Heart right ventricle (tissue), 16 donors: ENCODE results near the gene IARS1. TPM values are rescaled to one million over a fixed set of nuclear protein-coding genes. Genes with fewer than 3 reads are reported as not detected.

Source experiments
- ATAC-seq, 8 donors: fragments of 200-7000 bp; cut with Tn5 transposase; one replicate each; pipeline ENCODE4 v1.9.1; 2020; ENCODE audit warnings: mild to moderate bottlenecking in 8 of 8, moderate library complexity in 8 of 8, moderate number of reproducible peaks in 1 of 8
- DNase-seq, 2 donors: peaks; one replicate each; pipeline ENCODE4 v3.0.0-alpha.2; 2020
- H3K27ac ChIP-seq, 10 donors: fragments of 200-600 bp; sonication (generic) in 2 of 10; one replicate each; pipeline versions ENCODE4 v1.5.0 to v1.8.0; 2020 to 2022; ENCODE audit warnings: mild to moderate bottlenecking in 3 of 10
- H3K27me3 ChIP-seq, 7 donors: fragments of 200-600 bp; one replicate each; pipeline ENCODE4 v1.8.0; 2021 to 2022; ENCODE audit warnings: mild to moderate bottlenecking in 2 of 7
- H3K36me3 ChIP-seq, 9 donors: fragments of 200-600 bp; sonication (generic) in 1 of 9; one replicate each; pipeline versions ENCODE4 v1.5.0 to v1.8.0; 2020 to 2022; ENCODE audit warnings: mild to moderate bottlenecking in 2 of 9
- H3K4me1 ChIP-seq, 9 donors: fragments of 200-600 bp; sonication (generic) in 1 of 9; one replicate each; pipeline versions ENCODE4 v1.5.0 to v1.8.0; 2020 to 2022; ENCODE audit warnings: mild to moderate bottlenecking in 4 of 9
- H3K4me3 ChIP-seq, 10 donors: fragments of 200-600 bp; sonication (generic) in 2 of 10; one replicate each; pipeline versions ENCODE4 v1.5.0 to v1.8.0; 2020 to 2022; ENCODE audit warnings: mild to moderate bottlenecking in 7 of 10, moderate library complexity in 2 of 10
- H3K9me3 ChIP-seq, 11 donors: fragments of 200-600 bp in 10 of 11; sonication (generic) in 2 of 11; one replicate each; pipeline versions ENCODE4 v1.5.0 to v1.8.0; 2013 to 2022; ENCODE audit warnings: mild to moderate bottlenecking in 2 of 11, control low read depth in 1 of 11, moderate library complexity in 1 of 11
- WGBS, 2 donors: extraction: QIAGEN DNeasy Blood & Tissue Kit; methylation state at CpG; one replicate each; pipeline ENCODE4 v1.1.7; 2013; ENCODE audit warnings: inconsistent platforms in 1 of 2; 5-methylcytosine and 5-hydroxymethylcytosine counted together
- intact Hi-C, 10 donors: fragments of 100-400 bp; cut with DNase I; formaldehyde crosslinking; loops; one replicate each; pipeline versions ENCODE4 v1.11.1 to v1.14.2; 2022
- polyA plus RNA-seq, 2 donors: library from polyadenylated mRNA; stranded (reverse); fragments of 200-250 nt; gene quantifications; one replicate each; pipeline ENCODE4 v1.2.3, GENCODE V29; 2013
- total RNA-seq, 10 donors: library from RNA; stranded (reverse); fragmentation: NEBNext Ultra II Directional in 3 of 10; extraction: Animal tissue kit (Norgen Biotek cat#: 25700) in 3 of 10; gene quantifications; one replicate each; pipeline versions ENCODE4 v1.2.1 to v1.2.4, GENCODE V29; 2021 to 2023
- TF ChIP-seq, protein P1 (sequence below), 9 donors: fragments of 200-600 bp; sonication (generic) in 2 of 9; IDR thresholded peaks; one replicate each; pipeline versions ENCODE4 v1.5.0 to v1.8.0; 2021 to 2022; ENCODE audit warnings: antibody characterized with exemption in 9 of 9, mild to moderate bottlenecking in 5 of 9, moderate library complexity in 1 of 9
- donor health status: Arrhythmogenic right ventricular cardiomyopathy.
- donor health status: ischemic (EF 13 %, LVEDD 7.1; RV severe dilation, severe dysfunction).
- donor health status: healthy with polysubstance abuse.
- donor health status: DM: no; HTN: yes; CAD: no.
- donor health status: DM: no; HTN: no; CAD: no.
- donor health status: ischemic (EF 25% LVEDD 6.9; RV normal size, moderate dysfunction).
- donor health status: ischemic (EF 25% LVEDD 5.7; RV mildly dilated, moderate dysfunction).
- donor health status: healthy.
- donor health status: DM: yes; HTN: yes; CAD: no.
- donor health status: Ischemic cardiomyopathy.
- donor health status: ischemic (EF 35%, LVEDD 5.7; RV mildly dilated, moderate dysfunction).
- donor health status: nonischemic (EF 11% LVEDD 7.7; RV severe dilation, severe dysfunction).
- donor health status: DM: yes; HTN: yes; CAD: no.
- donor health status: PGD.
- donor health status: ischemic (EF 29% LVEDD 5.4; RV normal size, mild dysfunction).
- donor health status: nonischemic (EF 23%, LVEDD 6.1; RV moderate dilation, normal function).

Gene IARS1
- total and polyA plus RNA-seq, 12 donors: 9.0 to 79.6 (median 60.8) TPM

DNA sequence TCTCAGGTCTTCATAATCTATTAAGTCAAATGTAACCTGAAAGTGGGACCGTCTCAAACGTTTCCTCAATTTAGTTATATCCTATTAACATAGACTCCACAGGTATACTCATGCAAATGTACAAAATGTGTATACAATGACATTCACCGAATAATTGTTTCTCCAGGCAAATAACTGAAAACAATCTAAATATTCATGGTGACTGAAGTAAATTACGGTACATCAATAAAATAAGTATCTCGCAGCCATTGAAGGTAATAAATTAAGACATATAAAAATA lies 482 bp downstream of the IARS1 start:
- ATAC-seq: no peak
- TF ChIP-seq, protein P1, sequence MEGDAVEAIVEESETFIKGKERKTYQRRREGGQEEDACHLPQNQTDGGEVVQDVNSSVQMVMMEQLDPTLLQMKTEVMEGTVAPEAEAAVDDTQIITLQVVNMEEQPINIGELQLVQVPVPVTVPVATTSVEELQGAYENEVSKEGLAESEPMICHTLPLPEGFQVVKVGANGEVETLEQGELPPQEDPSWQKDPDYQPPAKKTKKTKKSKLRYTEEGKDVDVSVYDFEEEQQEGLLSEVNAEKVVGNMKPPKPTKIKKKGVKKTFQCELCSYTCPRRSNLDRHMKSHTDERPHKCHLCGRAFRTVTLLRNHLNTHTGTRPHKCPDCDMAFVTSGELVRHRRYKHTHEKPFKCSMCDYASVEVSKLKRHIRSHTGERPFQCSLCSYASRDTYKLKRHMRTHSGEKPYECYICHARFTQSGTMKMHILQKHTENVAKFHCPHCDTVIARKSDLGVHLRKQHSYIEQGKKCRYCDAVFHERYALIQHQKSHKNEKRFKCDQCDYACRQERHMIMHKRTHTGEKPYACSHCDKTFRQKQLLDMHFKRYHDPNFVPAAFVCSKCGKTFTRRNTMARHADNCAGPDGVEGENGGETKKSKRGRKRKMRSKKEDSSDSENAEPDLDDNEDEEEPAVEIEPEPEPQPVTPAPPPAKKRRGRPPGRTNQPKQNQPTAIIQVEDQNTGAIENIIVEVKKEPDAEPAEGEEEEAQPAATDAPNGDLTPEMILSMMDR (IDR thresholded peaks at IDR 0.05): no peak
- Histone ChIP-seq H3K27me3 (no peaks in the 10 kb centered on the region), H3K4me3 (peak overlapping the region; percentile 60 to 92 (median 78)), H3K27ac (peak overlapping the region in 9 of 10 donors; percentile 46 to 87 (median 75)), H3K36me3 (peaks cover 0 to 40% (median 12%) of the 10 kb centered on the region in 9 donors), H3K9me3 (no peaks in the 10 kb centered on the region), H3K4me1 (peaks cover 0 to 32% (median 27%) of the 10 kb centered on the region in 9 donors)
- DNase-seq: no peak
- WGBS, 2 donors: 1% methylated on average over 5 of the region's 5 CpGs
- intact Hi-C loops: loop anchor here in 3 of 10 donors (5.0 to 10.0 kb wide), 2 partner anchors 151 to 158 kb away; no protein-coding TSS in a partner anchor

DNA sequence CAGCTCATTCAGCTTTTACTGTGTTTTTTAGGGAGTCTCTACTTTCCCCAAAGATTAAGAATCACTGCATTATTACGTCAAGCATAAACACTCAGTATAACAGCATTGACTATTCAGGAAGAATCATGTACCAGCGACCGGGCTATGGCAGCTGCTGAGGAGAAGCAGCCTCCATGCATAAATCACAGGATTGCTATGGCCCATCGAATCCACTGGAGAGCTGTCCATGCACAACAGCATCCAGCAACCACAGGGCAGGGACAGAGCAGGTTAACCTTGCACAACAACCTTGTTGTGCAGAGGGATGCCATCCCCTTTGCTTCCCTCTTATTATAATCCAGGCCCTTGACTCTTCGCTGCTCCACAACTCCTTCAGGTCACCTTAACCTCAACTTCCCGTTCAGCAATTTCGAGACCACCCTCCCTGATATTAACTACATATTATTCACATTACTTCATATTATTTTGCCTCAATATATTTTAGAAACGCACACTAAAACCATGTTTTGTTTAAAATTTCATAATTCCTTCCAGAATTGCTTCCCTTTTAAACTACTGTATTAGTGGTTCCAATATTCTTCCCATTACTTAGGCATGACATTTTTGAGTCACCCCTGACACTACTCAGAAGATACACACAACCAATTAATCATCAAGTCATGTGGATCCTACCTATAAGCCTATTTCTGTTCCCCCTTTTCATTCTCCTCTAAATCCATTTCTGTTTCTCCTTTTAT lies 991 bp downstream of the IARS1 start:
- intact Hi-C loops: loop anchor here in 3 of 10 donors (5.0 to 10.0 kb wide), 2 partner anchors 150 to 158 kb away; no protein-coding TSS in a partner anchor
- Histone ChIP-seq H3K4me1 (peaks cover 0 to 32% (median 27%) of the 10 kb centered on the region in 9 donors), H3K27me3 (no peaks in the 10 kb centered on the region), H3K4me3 (peak overlapping the region; percentile 60 to 92 (median 78)), H3K36me3 (peaks cover 0 to 40% (median 7%) of the 10 kb centered on the region in 9 donors), H3K27ac (peak overlapping the region in 6 of 10 donors; percentile 46 to 87 (median 74)), H3K9me3 (no peaks in the 10 kb centered on the region)
- DNase-seq (no peak), ATAC-seq (no peak)
- TF ChIP-seq, protein P1 (IDR thresholded peaks at IDR 0.05): no peak
- 65 to 71% methylated on average over 8 of the region's 8 CpGs for WGBS, 2 donors

DNA sequence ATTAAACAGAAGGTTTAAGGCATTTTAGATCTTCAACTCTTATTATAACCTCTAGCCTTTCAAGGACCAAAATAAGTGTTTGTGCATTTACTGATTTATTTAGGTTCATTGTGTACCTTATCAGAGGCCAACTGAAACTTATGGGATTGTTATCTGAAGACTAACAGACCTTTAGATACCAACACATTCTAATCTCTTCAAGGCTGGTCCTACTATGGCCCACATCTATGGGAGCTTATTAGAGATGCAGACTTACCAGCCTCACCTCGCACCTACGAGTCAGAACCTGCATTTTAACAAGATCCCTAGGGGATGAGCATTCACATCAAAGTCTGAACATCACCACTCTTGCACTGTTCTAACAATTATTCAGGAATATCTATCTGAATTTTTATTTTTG lies 1.9 kb downstream of the IARS1 start:
- ATAC-seq (no peak), DNase-seq (no peak)
- no peak overlapping the region for H3K4me3 ChIP-seq
- TF ChIP-seq, protein P1 (IDR thresholded peaks at IDR 0.05): no peak
- peaks cover 0 to 40% (median 7%) of the 10 kb centered on the region in 9 donors for H3K36me3 ChIP-seq
- H3K4me1 ChIP-seq: peaks cover 0 to 32% (median 27%) of the 10 kb centered on the region in 9 donors
- intact Hi-C loops: loop anchor here in 3 of 10 donors (5.0 to 10.0 kb wide), 2 partner anchors 149 to 157 kb away; no protein-coding TSS in a partner anchor
- 90 to 92% methylated on average over 2 of the region's 2 CpGs for WGBS, 2 donors
- no peaks in the 10 kb centered on the region for H3K9me3 ChIP-seq
- no peak overlapping the region for H3K27ac ChIP-seq
- H3K27me3 ChIP-seq: no peaks in the 10 kb centered on the region

DNA sequence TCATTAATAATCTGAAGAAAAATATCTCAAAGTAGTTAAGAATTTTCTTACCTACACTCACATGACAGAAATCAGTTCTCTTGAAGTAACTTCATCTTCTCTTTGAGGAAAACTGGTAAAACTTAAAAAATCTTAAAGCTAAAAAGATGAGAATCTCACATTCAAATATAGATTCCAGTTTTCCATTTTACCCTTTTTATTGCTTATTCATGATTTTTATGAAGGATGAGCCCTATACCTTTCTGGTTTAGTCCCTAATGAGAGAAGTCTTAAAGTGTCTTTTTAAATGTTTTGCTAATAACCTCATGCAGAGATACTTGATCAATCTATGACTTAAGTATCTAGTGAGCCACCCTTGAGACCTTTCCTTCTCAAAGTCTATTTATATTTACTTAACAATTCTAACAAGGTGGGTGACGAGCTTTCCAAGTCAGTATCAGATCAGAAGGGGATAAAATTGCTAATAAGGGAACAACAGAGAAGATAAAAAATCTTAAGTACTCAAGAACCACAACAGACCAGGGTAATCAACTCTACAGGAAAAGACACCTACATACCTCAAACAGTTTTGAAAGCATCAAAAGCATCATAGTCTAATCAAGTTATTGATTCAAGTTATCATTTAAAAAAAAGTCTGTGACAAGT lies 2.6 kb downstream of the IARS1 start:
- intact Hi-C loops: loop anchor here in 3 of 10 donors (5.0 to 10.0 kb wide), 2 partner anchors 149 to 156 kb away; no protein-coding TSS in a partner anchor
- peaks cover 0 to 32% (median 27%) of the 10 kb centered on the region in 9 donors for H3K4me1 ChIP-seq
- no peaks in the 10 kb centered on the region for H3K27me3 ChIP-seq
- H3K9me3 ChIP-seq: no peaks in the 10 kb centered on the region
- ATAC-seq: no peak
- no peak overlapping the region for H3K27ac ChIP-seq
- 72 to 79% methylated on average over 1 of the region's 1 CpG for WGBS, 2 donors
- no peak for DNase-seq
- peaks cover 0 to 42% (median 8%) of the 10 kb centered on the region in 9 donors for H3K36me3 ChIP-seq
- TF ChIP-seq, protein P1 (IDR thresholded peaks at IDR 0.05): no peak
- H3K4me3 ChIP-seq: no peak overlapping the region
